SKM-1 treated with dmso at 0.1 percent for 144 hours (cell line): Measurements from ENCODE around the gene ASXL1.
"Not testable (repeated sequence)": the region's sequence is repeated elsewhere in the genome, so short reads cannot be mapped to it uniquely, and the experiment has no call there.

Source experiments
- DNase-seq: peaks from one replicate; lab custom pipeline; 2025; ENCODE audit not compliant: unreplicated experiment; lab: John Stamatoyannopoulos, UW

The ASXL1 gene

GRCh38 chr20:32464401-32465091 is 106.4 kb downstream of the ASXL1 start:
- no peak for DNase-seq

DNA sequence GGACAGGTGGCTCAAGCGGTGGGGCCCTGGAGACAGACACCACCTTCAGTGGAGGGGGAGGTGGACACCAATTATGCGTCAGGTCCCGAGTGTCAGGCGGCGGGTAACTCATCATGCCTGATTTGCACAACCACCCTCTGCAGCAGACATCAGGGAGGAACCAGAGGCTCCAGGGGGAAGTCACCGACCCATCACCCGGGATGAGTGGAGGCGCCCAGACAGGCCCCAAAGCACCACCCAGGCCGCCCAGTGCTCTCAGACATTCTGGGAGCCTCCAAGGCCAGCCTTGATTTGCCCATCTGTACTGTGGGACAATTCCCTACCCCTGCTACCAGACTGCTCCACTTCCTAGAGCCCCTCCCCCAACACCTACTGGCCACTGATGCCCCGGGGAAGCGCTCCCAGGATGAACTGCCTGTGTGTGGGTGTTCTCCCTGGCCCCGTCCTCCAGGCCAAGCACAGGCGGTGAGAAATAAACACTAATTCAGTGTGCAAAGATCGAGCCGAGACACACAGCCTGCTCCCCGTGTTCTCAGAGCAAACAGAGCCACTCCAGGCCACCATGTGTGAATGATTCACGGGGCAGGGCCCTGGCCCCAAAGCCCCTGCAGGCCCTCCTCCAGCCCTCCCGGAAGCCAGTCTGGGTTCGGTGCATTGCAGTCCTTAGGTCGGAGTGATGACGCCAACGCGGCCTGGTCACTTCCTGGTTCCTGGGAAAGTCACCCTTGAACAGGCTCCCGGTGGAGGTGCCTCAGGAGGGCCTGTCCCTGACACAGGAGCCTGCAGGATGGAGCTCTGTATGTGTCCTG is 107.2 kb downstream of the ASXL1 start:
- DNase-seq, result no peak

DNA sequence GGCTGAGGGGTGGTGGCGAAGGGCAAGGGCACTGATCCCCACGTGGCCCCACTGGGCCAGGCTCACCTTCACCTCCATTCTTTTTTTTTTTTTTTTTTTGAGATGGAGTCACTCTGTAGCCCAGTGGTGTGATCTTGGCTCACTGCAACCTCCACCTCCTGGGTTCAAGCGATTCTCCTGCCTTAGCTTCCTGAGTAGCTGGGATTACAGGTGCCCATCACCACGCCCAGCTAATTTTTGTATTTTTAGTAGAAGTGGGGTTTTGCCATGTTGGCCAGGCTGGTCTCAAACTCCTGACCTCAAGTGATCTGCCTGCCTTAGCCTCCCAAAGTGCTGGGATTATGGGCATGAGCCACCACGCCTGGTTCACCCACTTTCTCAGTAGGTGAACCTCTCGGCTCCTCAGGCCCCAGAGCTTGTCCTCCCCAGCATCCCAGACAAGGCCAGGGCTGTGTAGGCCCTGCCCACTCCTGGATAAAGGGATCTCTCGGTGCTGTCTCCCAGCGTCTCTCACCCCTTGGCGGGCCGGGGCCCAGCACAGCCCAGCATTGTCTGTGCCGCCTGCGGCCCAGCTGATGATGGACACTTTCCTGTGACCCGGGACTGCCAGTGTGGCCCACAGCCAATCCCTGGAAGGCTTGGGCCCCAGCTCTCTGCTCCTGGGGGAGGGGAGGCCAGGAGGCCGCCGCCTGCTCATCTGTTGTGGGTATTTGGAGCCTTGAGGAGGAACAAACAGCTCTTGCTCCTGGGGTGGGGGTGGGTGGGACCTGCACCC is 108.0 kb downstream of the ASXL1 start:
- DNase-seq, result not testable (repeated sequence)

GRCh38 chr20:32466739-32467505 is 108.8 kb downstream of the ASXL1 start:
- DNase-seq, result no peak

- DNase-seq, result no peak
Measured at GRCh38 chr20:32467506-32468312, 109.6 kb downstream of the ASXL1 start.

DNA sequence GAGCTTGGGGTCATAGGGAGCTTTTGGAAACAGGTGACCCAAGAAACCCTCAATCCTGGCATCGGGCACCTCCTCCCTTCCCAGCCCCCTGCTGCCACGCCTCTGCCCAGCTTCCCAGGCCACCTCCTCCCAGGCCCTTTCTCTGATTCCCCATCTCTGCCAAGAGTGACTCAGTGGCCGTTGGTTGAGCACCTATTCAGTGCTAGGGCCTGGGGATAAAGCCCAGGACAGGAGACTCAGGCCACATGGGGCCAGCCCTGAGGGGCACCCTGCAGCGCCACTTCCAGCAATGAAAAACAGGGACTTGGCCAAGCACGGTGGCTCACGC is 110.1 kb downstream of the ASXL1 start:
- no peak for DNase-seq

DNA sequence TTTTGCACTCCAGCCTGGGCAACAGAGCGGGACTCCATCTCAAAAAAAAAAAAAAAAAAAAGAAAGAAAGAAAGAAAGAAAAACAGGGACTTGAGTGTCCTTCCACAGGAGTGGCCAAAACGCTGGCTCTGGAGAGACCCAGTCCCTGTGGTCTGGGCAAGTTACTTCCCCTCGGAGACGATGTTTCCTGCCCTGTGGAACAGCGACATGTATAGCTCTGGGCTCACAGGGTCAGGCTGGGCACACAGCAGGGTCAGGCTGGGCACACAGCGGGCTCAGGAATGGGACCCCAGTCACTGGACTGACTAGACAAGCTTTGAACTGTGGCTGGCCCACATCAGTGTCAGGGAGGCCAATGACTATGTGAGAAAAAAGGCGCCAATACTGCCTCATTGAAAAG is 110.7 kb downstream of the ASXL1 start:
- no peak for DNase-seq

- no peak for DNase-seq
Measured at GRCh38 chr20:32470025-32470861, 112.1 kb downstream of the ASXL1 start.

- DNase-seq, result no peak
Measured at GRCh38 chr20:32470940-32471339, 112.8 kb downstream of the ASXL1 start.

DNA sequence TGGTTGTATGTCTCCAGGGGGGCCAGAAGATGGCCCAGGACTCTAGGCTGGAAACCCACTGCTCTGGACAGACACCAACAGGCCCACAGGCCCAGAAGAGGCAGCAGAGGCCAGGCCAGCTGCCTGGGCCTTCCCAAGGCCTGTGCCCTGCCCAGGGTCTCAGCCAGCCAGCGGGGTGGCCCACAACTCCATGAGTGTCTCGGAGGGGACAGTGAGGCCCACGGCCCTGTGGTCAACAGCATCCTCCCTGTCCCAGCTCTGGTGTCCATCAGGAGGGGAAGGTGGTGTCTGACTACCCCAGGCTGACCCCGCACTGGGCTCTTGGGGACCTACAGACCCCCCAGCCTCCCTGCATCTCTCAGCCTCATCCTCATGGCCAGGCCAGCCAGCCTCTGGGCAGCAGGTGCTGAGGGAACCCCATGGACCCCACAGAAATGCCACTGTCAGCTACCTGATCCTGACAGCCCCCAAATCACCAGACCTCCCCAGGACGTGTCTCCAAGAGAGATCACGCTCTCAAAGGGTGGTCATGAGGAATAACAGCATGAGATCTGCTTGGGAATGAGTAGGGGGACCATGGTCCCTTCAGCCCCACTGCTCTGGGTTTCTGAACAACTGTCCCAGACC is 114.6 kb downstream of the ASXL1 start:
- DNase-seq, result no peak

DNA sequence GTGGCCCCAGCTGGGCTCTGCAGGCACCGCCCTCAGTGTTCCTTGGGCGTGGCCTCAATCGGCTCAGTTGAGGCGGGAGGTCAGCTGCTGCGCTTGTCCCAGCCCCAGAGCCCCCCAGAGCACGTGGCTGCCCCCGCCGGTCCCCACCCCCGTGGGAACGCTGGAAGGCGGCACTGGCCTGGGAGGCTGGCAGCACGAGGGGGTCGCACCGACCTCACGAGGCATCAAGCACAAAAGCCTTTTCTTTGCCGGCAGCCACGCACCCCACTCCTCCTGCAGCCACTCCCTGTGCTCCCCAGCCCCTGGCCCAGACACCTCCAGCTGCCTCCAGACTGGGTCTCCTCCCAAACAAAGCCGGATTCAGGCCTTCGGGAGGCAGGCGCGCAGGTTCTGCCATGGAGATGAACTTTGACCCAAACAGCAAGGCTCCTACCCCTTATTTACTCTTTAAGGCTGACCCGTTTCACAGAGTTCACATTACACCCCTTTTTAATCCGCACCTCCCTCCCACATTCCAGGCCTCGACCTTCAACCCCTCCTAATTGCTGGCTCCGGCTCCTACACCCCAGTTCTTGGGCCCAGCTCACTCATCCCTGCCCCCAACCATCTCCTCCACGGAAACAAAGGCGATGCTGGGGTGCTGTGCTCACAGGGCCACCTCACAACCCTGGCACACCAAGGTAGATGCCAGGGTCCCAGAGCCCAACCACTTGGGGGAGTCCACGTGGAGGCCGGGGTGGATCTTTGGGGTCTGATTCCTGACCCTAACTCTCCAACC is 115.3 kb downstream of the ASXL1 start:
- DNase-seq, result no peak

DNA sequence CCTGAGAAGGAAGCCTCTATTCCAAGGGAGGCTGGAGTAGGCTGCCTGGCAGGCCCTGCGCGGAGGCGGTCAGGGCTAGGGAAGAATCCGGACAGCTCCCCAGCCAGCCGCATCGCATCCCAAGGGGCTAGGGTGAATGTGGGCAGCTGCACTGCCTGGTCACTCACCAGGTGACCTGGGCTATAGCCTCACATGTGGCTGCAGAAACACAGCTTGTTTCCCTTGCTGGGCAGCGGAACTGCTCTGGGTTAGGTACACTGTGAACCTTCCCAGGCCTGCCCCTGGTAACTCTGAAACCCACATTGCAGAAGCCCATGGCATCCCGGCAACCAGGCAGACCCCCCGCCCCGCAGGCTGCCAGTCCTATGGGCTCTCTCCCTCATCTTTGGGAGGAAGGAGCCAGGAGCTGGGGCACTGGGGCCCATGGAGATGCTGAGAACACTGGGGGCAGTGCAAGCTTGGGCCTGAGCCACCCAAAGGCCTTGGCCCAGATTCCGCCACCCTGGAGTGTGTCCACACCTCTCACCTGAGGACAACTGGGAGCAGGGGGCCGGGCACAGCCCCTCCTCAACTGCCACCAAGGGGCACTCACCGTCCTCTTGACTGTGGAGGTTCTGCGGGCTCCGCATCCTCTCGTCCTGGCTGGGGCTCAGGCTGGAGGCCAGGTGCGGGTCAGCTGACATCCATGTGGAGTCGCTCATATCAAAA is 116.0 kb downstream of the ASXL1 start:
- DNase-seq, result no peak

DNA sequence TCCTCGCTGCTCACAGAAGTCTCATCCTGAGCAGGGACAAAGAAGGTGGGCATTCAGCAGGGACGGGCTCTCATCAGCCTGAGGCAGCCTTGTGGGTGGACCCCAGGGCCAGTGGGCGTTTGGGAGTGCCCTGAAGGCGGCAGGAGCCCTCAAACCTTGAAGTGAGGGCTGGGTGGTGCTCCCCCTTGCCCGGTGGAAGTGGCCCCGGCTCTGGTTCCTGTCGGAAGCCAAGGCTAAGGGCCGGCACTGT is 116.5 kb downstream of the ASXL1 start:
- DNase-seq, result no peak

DNA sequence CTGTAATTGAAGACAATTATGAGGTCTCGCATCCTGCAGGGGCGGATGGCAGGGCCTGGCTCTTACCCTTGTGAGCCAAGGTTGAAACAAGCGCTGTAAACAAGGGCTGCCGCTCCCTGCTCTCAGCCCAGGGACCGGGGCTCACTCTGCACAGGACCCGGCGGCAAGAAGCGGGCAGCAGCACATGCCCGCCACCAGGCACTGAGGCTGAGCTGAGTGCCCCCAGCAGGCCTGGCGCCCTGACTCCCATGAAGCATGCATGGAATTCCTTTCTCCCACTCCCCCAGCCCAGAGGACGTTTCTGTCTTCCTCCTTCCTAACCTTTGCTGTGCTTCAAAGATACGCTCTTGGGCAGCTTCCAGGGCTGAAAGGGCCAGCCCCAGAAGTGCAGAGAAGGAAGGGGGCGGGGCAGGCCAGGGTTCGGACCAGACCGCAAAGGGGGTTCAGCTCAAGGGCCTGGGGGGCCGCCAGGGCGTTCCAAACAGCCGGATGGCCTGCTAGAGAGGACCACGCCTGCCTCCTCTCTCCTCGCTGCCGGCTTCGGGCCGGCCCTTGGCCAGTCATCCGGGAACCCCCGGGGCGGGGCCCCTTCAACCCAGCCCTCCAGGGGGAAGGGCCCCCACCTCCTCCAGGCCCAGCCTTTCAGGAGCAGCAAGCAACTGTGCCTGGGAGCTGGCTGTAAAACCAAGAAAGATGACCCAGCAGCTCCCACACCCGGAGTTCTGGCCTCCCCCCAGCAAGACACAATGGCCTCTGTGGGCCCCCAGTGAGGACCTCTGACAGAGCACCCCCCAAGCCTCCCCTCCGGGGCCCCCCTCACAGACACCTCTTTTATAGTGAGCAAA is 117.1 kb downstream of the ASXL1 start:
- no peak for DNase-seq

DNA sequence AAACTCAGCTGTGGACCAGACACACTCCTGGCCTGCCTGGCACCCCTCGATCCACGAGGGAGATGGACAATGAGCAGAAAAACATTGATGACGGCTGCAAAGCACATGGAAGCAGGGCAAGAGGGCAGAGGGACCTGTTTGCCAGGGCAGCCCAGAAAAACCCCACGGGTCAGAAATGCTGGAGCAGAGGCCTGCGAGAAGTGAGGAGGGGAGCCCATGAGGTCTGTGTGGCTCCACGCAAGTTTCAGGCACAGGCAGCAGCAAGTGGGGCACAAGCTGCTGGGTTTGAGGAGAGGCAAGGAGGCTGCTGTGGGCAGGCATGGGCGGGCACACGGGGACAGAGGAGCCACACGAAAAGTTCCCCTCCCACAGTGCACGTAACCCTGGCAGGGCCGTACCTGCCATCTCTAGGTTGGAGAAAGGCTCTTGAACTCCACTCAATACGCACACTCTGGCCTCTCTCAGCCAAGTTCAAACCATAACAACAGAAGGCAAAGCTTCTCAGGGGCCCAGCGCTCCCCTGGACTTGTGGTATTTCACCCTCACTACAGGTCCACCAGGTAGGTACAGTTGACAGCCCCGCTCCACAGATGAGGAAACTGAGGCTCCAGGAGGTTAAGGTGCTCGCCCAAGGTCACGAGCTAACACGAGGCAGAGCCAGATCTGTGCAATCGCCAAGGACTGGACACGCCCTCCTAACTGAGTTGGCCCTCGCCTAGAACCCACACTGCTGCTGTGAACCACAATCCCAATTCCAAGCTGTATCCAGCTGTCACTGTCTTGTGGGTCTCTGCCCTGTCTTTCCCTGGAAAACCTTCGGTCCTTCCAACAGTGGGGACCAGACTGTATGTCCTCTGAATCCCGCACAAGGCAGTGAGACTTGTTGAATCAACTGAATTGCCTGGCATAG is 118.8 kb downstream of the ASXL1 start:
- no peak for DNase-seq
